OCI-LY3 (cell line): ENCODE measurements around the gene HS3ST3A1.

Experiments used
- H2AFZ ChIP-seq: fragments of 200-600, 300-600 bp; shearing (Covaris generic); 2 replicates; pipeline ENCODE4 v1.6.0; 2014; ENCODE audit warnings: antibody characterized with exemption, low read depth, low read length
- H3K27ac ChIP-seq: fragments of 200-600, 300-600 bp; sonication (generic); 2 replicates; pipeline ENCODE4 v1.5.1; 2014; ENCODE audit warnings: mild to moderate bottlenecking, low read length, moderate library complexity, mixed read lengths
- H3K27me3 ChIP-seq: fragments of 200-600, 300-600 bp; sonication (generic); 2 replicates; pipeline ENCODE4 v1.6.1; 2014; ENCODE audit warnings: low read depth, low read length, mixed read lengths
- H3K36me3 ChIP-seq: fragments of 200-600, 300-600 bp; sonication (generic); replicated peaks from 2 replicates; pipeline ENCODE3; 2014; ENCODE audit warnings: low read depth, low read length, mixed read lengths
- H3K4me1 ChIP-seq: fragments of 300-600, 200-600 bp; sonication (generic); 2 replicates; pipeline ENCODE4 v1.6.1; 2014; ENCODE audit warnings: low read length, mixed read lengths
- H3K4me2 ChIP-seq: fragments of 200-600, 300-600 bp; sonication (generic); 2 replicates; pipeline ENCODE4 v1.6.1; 2014; ENCODE audit warnings: low read length, mixed read lengths
- H3K4me3 ChIP-seq: fragments of 300-600, 200-600 bp; sonication (generic); 2 replicates; pipeline ENCODE4 v1.5.1; 2014; ENCODE audit warnings: antibody characterized with exemption, mild to moderate bottlenecking, low read length, moderate library complexity
- H3K79me2 ChIP-seq: fragments of 300-600, 200-600 bp; shearing (Covaris generic); 2 replicates; pipeline ENCODE4 v1.6.1; 2014; ENCODE audit warnings: mild to moderate bottlenecking, low read length, mixed read lengths
- H3K9ac ChIP-seq: fragments of 300-600, 200-600 bp; shearing (Covaris generic); 2 replicates; pipeline ENCODE4 v1.6.0; 2014; ENCODE audit warnings: mild to moderate bottlenecking, low read length, moderate library complexity
- H3K9me3 ChIP-seq: fragments of 200-600, 300-600 bp; shearing (Covaris generic); 2 replicates; pipeline ENCODE4 v1.6.1; 2014; ENCODE audit warnings: low read length, mixed read lengths; ENCODE audit not compliant: insufficient read depth
- H4K20me1 ChIP-seq: fragments of 200-600, 300-600 bp; sonication (generic); 2 replicates; pipeline ENCODE4 v1.6.1; 2016; ENCODE audit warnings: low read length, mixed read lengths; ENCODE audit not compliant: insufficient read depth
- EZH2phosphoT487 ChIP-seq: fragments of 200-600 bp; shearing (Covaris generic); IDR thresholded peaks from 2 replicates; pipeline ENCODE4 v1.6.1; 2018; ENCODE audit warnings: antibody characterized with exemption, mixed run types, low read depth
- TF ChIP-seq, protein P1 (sequence below): fragments of 200-600, 300-600 bp; sonication (generic); IDR thresholded peaks from 2 replicates; pipeline ENCODE4 v1.5.1; 2014; ENCODE audit warnings: antibody characterized with exemption, low read length, low read depth

The HS3ST3A1 gene

DNA sequence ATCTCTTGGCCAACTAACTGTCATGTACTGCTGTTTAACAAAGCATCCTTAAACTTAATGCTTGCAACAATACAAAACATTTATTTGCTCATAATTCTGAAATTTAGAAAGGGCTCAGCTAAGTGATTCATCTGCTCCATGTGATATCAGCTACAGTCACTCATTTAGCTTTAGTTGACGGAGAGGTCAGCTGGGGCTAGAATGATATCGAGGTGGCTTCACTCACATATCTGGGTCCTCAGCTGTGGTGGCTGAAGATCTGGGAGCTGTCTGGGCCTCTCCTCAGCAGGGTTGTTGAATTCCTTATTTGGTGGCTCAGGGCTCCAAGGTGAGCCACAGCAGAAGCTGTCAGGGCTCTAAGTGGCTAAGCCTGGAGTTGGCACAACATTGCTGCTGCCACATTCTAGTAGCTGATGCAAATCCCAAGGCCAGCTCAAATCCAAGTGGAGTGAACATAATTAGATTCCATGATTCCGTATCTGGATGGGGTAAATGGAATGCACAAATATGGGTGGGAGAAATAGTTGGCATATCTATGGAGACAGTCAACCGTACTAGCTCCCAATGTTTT, 62.8 kb downstream of the HS3ST3A1 start:
- Histone ChIP-seq H3K36me3 (no peaks in the 10 kb centered on the region), H3K4me2 (no peak overlapping the region), H4K20me1 (no peaks in the 10 kb centered on the region), H3K27ac (no peak overlapping the region), H3K4me3 (no peak overlapping the region), H3K27me3 (no peaks in the 10 kb centered on the region), H3K79me2 (no peaks in the 10 kb centered on the region), H3K9ac (no peak overlapping the region), H3K9me3 (no peaks in the 10 kb centered on the region), H3K4me1 (no peaks in the 10 kb centered on the region), H2AFZ (no peak overlapping the region)
- no peak for TF ChIP-seq EZH2phosphoT487
- TF ChIP-seq, protein P1, sequence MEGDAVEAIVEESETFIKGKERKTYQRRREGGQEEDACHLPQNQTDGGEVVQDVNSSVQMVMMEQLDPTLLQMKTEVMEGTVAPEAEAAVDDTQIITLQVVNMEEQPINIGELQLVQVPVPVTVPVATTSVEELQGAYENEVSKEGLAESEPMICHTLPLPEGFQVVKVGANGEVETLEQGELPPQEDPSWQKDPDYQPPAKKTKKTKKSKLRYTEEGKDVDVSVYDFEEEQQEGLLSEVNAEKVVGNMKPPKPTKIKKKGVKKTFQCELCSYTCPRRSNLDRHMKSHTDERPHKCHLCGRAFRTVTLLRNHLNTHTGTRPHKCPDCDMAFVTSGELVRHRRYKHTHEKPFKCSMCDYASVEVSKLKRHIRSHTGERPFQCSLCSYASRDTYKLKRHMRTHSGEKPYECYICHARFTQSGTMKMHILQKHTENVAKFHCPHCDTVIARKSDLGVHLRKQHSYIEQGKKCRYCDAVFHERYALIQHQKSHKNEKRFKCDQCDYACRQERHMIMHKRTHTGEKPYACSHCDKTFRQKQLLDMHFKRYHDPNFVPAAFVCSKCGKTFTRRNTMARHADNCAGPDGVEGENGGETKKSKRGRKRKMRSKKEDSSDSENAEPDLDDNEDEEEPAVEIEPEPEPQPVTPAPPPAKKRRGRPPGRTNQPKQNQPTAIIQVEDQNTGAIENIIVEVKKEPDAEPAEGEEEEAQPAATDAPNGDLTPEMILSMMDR = no peak

- H3K27me3 ChIP-seq = no peaks in the 10 kb centered on the region
- H3K4me1 ChIP-seq = no peaks in the 10 kb centered on the region
- no peaks in the 10 kb centered on the region for H3K36me3 ChIP-seq
- H3K4me3 ChIP-seq = no peak overlapping the region
- H3K4me2 ChIP-seq = no peak overlapping the region
- no peaks in the 10 kb centered on the region for H4K20me1 ChIP-seq
- H2AFZ ChIP-seq = no peak overlapping the region
- TF ChIP-seq, protein P1 = no peak
- no peak for TF ChIP-seq EZH2phosphoT487
- no peak overlapping the region for H3K27ac ChIP-seq
- H3K79me2 ChIP-seq = no peaks in the 10 kb centered on the region
- H3K9ac ChIP-seq = no peak overlapping the region
- H3K9me3 ChIP-seq = no peaks in the 10 kb centered on the region
These were observed 63.7 kb downstream of the HS3ST3A1 start for GRCh38 chr17:13537871-13538643.

- Histone ChIP-seq H3K9me3 (no peaks in the 10 kb centered on the region), H3K4me1 (no peaks in the 10 kb centered on the region), H3K27ac (no peak overlapping the region), H3K27me3 (no peaks in the 10 kb centered on the region), H3K79me2 (no peaks in the 10 kb centered on the region), H4K20me1 (no peaks in the 10 kb centered on the region), H3K9ac (no peak overlapping the region), H3K4me2 (no peak overlapping the region), H3K4me3 (no peak overlapping the region), H3K36me3 (no peaks in the 10 kb centered on the region), H2AFZ (no peak overlapping the region)
- TF ChIP-seq, protein P1 = no peak
- no peak for TF ChIP-seq EZH2phosphoT487
These were observed 64.5 kb downstream of the HS3ST3A1 start for GRCh38 chr17:13537167-13537731.

GRCh38 chr17:13534946-13535345, 66.8 kb downstream of the HS3ST3A1 start:
- H3K4me1 ChIP-seq = no peaks in the 10 kb centered on the region
- no peaks in the 10 kb centered on the region for H3K36me3 ChIP-seq
- H3K4me3 ChIP-seq = no peak overlapping the region
- H3K9me3 ChIP-seq = no peaks in the 10 kb centered on the region
- H3K79me2 ChIP-seq = no peaks in the 10 kb centered on the region
- no peaks in the 10 kb centered on the region for H3K27me3 ChIP-seq
- H2AFZ ChIP-seq = no peak overlapping the region
- H4K20me1 ChIP-seq = no peaks in the 10 kb centered on the region
- TF ChIP-seq, protein P1 = no peak
- TF ChIP-seq EZH2phosphoT487 = no peak
- no peak overlapping the region for H3K27ac ChIP-seq
- H3K9ac ChIP-seq = no peak overlapping the region
- H3K4me2 ChIP-seq = no peak overlapping the region
